ENCODE measurements around the gene TMEM123.
"Not testable (repeated sequence)": the region's sequence is repeated elsewhere in the genome, so short reads cannot be mapped to it uniquely, and the experiment has no call there.

TMEM123 gene

GRCh38 chr11:102390667-102391465 lies 61.7 kb downstream of the TMEM123 start:
- DNase-seq, result peak; percentile 39 to 44

- no peak for DNase-seq
Measured at GRCh38 chr11:102389253-102389652, 63.3 kb downstream of the TMEM123 start.

- no peak for DNase-seq
Measured at GRCh38 chr11:102387043-102387781, 65.4 kb downstream of the TMEM123 start.

GRCh38 chr11:102386136-102386734 lies 66.3 kb downstream of the TMEM123 start:
- DNase-seq, result no peak

- no peak for DNase-seq
Measured at GRCh38 chr11:102385085-102386007, 67.2 kb downstream of the TMEM123 start.

GRCh38 chr11:102384419-102385079 lies 68.0 kb downstream of the TMEM123 start:
- no peak for DNase-seq

- no peak for DNase-seq
Measured at GRCh38 chr11:102383839-102384238, 68.7 kb downstream of the TMEM123 start.

GRCh38 chr11:102382384-102382783 lies 70.2 kb downstream of the TMEM123 start:
- DNase-seq, result no peak

GRCh38 chr11:102378818-102379217 lies 73.7 kb downstream of the TMEM123 start:
- DNase-seq, result no peak

- no peak for DNase-seq
Measured at GRCh38 chr11:102377891-102378290, 74.7 kb downstream of the TMEM123 start.

- no peak for DNase-seq
Measured at GRCh38 chr11:102375720-102376399, 76.7 kb downstream of the TMEM123 start.

GRCh38 chr11:102374633-102375424 lies 77.7 kb downstream of the TMEM123 start:
- DNase-seq, result not testable (repeated sequence)

- no peak for DNase-seq
Measured at GRCh38 chr11:102368472-102368871, 84.1 kb downstream of the TMEM123 start.

- no peak for DNase-seq
Measured at GRCh38 chr11:102367364-102367763, 85.2 kb downstream of the TMEM123 start.

- DNase-seq, result no peak
Measured at GRCh38 chr11:102364991-102365390, 87.6 kb downstream of the TMEM123 start.

- no peak for DNase-seq
Measured at GRCh38 chr11:102361086-102362031, 91.2 kb downstream of the TMEM123 start.

GRCh38 chr11:102360681-102361080 lies 91.9 kb downstream of the TMEM123 start:
- DNase-seq, result no peak

GRCh38 chr11:102359372-102359771 lies 93.2 kb downstream of the TMEM123 start:
- no peak for DNase-seq

- no peak for DNase-seq
Measured at GRCh38 chr11:102357116-102357515, 95.4 kb downstream of the TMEM123 start.

Measured in stimulated activated CD4-positive, alpha-beta T cell treated with anti-CD3 and anti-CD28 coated beads, Interleukin-4, amount 100 ng/mL, for 4 hours (primary cell).